GM23248 (cell line): ENCODE results near the gene MARCHF2.

Experiments used
- EZH2 ChIP-seq: fragments of 200-600 bp; sonication (generic); IDR thresholded peaks from 2 replicates; pipeline ENCODE4 v1.6.1; 2018; ENCODE audit warnings: antibody characterized with exemption, mild to moderate bottlenecking; ENCODE audit not compliant: insufficient read depth, poor library complexity, severe bottlenecking
- EZH2phosphoT487 ChIP-seq: fragments of 200-600 bp; sonication (generic); IDR thresholded peaks from 2 replicates; pipeline ENCODE4 v1.6.1; 2018; ENCODE audit warnings: antibody characterized with exemption, moderate library complexity, mild to moderate bottlenecking, low read depth; ENCODE audit not compliant: insufficient read depth

DNA sequence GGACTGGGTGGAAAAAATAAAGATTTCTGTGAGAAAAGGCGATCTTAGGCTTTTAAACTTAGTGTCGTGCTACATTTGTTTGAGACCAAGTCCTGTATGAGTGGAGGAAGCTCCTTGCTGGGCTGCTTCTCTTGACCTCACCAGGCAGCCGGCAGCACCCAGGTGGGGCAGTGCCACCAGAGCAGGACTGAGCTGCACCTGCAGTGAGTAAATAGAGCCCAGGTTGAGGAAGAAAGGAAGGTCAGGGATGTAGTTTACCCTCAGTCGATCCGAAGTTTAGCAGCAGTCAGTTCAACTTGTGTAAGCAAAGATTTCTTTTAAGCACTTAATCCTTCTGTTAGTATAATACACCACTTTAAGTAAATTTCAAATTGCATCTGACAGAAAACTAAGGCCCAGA is 45.3 kb downstream of the MARCHF2 start:
- TF ChIP-seq EZH2: no peak
- no peak for TF ChIP-seq EZH2phosphoT487
